AG04449 (cell line): Measurements from ENCODE around the gene CS.

ENCODE experiments used
- CTCF ChIA-PET: fragments of 350-600 bp; formaldehyde crosslinking; extraction: SDS; loops from one replicate; lab custom pipeline; 2021; ENCODE audit warnings: antibody characterized with exemption; lab: Yijun Ruan, JAX
- POLR2A ChIA-PET: fragments of 400-600, 350-600 bp; formaldehyde crosslinking; extraction: SDS; loops from one replicate; lab custom pipeline; 2020; ENCODE audit warnings: antibody characterized with exemption, inconsistent platforms; lab: Yijun Ruan, JAX
- DNase-seq: peaks from one replicate; pipeline ENCODE4 v3.0.0-alpha.2; 2010; ENCODE audit warnings: low read depth, low spot score
- H3K4me3 ChIP-seq: 2 replicates; pipeline ENCODE4 v1.5.1; 2011; ENCODE audit warnings: low read depth, mild to moderate bottlenecking, control low read depth, low read length
- TF ChIP-seq, protein P1 (sequence below): IDR thresholded peaks from one replicate; pipeline ENCODE4 v1.5.1; 2011; ENCODE audit warnings: mild to moderate bottlenecking, moderate library complexity, low read length, control low read depth, inconsistent platforms; ENCODE audit not compliant: insufficient read depth; ENCODE audit errors: missing control alignments

CS gene

DNA sequence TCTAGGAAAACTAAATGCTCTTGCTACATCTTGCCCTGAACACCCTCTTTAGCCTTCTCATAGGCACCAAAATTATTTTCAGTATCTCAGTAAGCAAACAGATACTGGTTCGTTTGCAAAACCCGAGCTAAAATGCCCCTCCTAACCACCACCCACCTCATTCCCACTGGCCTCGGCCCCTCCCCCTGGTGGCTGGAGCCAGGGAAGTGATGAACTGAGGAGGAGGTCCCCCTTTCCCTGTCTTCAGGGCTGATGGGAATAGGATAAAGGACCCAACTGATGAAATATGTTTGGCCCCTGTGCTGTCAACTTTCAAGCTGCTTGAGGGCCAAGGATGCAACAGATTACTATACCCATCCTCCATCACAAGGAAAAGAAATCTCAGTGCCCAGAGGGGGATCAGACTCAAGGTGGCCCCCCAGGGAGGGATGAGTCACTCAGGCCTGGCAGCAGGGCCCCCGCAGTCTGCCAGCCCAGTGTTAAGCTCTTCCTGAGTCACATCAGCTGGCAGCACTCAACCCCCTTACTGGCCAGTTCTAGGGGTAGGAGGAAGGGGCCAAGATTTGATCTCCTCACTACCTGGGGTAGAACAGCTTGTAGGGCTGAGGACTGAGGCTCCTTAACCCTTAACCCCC lies 43.7 kb downstream of the CS start:
- H3K4me3 ChIP-seq = peak overlapping the region; percentile 80
- ChIA-PET CTCF (interaction anchor here (0.7 to 9.8 kb wide), 16 partner anchors 9 to 207 kb away, joined by 3 to 87 read pairs (median 16); partner anchors contain the start of genes COQ10A, RNF41, SLC39A5 and SMARCC2), POLR2A (interaction anchor here (1.0 to 3.3 kb wide), 5 partner anchors 9 to 67 kb away, joined by 3 to 19 read pairs (median 8); partner anchors contain the start of genes RNF41 and SMARCC2)
- no peak for DNase-seq
- TF ChIP-seq, protein P1, sequence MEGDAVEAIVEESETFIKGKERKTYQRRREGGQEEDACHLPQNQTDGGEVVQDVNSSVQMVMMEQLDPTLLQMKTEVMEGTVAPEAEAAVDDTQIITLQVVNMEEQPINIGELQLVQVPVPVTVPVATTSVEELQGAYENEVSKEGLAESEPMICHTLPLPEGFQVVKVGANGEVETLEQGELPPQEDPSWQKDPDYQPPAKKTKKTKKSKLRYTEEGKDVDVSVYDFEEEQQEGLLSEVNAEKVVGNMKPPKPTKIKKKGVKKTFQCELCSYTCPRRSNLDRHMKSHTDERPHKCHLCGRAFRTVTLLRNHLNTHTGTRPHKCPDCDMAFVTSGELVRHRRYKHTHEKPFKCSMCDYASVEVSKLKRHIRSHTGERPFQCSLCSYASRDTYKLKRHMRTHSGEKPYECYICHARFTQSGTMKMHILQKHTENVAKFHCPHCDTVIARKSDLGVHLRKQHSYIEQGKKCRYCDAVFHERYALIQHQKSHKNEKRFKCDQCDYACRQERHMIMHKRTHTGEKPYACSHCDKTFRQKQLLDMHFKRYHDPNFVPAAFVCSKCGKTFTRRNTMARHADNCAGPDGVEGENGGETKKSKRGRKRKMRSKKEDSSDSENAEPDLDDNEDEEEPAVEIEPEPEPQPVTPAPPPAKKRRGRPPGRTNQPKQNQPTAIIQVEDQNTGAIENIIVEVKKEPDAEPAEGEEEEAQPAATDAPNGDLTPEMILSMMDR = peak; percentile 21

DNA sequence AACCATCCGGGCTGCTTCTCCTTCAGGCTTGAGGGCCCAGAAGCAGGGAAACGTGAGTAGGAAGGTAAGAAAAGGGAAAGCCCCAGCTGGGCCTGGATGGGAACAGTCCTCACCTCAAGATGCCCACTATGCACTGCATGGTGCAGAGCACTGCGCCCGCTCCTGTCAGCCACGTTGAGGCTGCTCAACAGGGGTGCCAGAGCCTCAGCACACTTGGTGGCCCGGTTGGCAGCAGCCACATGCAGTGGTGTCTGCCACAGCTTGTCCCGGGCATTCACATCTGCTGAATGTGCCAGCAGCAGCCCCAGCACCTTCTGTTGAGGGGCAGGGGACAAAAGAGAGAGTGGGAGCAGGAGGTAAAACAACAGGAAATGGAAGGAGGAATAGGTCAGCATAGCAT lies 44.5 kb downstream of the CS start:
- TF ChIP-seq, protein P1 = no peak
- POLR2A ChIA-PET = interaction anchor here (0.6 to 3.3 kb wide), 4 partner anchors 8 to 209 kb away, joined by 3 to 19 read pairs (median 9); partner anchors contain the start of gene RNF41
- DNase-seq = no peak
- no peak overlapping the region; the same call in 1 of the 2 replicates for H3K4me3 ChIP-seq
- CTCF ChIA-PET = interaction anchor here (1.4 to 9.8 kb wide), 12 partner anchors 8 to 105 kb away, joined by 3 to 87 read pairs (median 20); partner anchors contain the start of genes COQ10A, RNF41, SLC39A5 and SMARCC2

DNA sequence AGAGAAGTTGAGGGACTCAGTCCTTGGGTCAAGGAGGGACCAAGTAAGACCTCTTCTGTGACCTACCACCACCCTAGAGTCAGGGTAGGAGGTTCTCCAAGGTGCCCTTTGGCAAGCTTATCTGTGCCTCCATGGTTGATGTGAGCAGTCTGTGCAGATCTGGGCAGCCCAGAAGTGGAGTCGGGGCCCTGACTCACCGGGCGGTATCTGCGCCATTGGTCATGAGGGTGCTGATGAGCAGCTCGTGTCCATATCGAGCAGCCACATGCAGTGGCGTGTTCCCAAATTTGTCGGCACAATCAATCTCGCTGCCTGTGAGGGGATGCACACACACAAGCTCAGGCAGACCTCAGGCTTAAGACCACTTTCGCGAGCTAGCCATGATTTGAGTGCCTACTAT lies 47.0 kb downstream of the CS start:
- H3K4me3 ChIP-seq = no peak overlapping the region
- no peak for DNase-seq
- ChIA-PET POLR2A (interaction anchor here (0.7 kb wide), 1 partner anchor 31 kb away, joined by 3 read pairs; the partner anchor contains the start of gene RNF41), CTCF (interaction anchor here (0.7 to 9.8 kb wide), 4 partner anchors 8 to 62 kb away, joined by 3 to 72 read pairs (median 8); partner anchors contain the start of genes COQ10A and SMARCC2)
- TF ChIP-seq, protein P1 = no peak

DNA sequence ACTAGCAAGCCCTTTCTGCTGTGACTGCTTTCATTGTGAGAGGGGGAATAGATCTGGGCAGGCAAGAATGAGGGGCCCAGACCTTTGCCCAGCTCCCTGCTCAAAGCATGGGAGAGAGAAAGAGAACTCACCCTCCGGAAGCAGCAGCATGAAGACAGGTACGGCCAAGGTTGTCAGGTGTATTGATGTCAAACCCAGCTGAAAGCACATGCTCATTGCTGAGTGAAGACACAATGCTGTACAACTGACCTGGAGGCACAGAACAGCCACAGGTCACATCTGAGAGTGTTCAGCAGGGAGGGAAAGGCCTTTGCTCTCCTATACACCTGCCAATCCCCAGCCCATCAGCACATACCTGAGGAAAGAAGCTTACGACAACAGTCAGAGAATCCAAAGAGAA lies 47.5 kb downstream of the CS start:
- TF ChIP-seq, protein P1 = no peak
- H3K4me3 ChIP-seq = no peak overlapping the region
- ChIA-PET POLR2A (interaction anchor here (0.5 to 1.2 kb wide), 3 partner anchors 10 to 92 kb away, joined by 3 to 5 read pairs (median 3); partner anchors contain the start of gene RNF41), CTCF (interaction anchor here (0.7 to 9.8 kb wide), 6 partner anchors 9 to 62 kb away, joined by 3 to 72 read pairs (median 4); partner anchors contain the start of genes COQ10A, RNF41 and SMARCC2)
- no peak for DNase-seq

DNA sequence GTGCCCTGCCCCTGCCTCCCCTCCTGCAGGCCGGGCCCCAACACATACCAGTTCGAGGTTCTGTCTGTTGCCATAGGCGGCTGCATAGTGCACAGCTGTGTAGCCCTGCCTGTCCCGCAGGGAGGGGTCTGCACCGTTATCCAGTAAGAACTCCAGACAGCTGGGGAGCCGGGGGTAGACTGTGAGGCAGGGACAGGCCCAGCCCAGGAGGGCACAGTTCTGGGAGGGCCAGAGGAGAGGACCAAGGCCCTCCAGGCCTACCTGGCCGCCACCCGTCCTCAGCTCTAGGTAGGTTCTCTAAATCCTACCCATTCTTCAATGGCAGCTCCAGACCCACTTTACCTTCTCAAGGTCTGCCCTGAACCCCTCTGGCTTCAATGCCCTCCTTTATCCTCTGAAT lies 51.4 kb downstream of the CS start:
- H3K4me3 ChIP-seq = no peak overlapping the region
- TF ChIP-seq, protein P1 = no peak
- ChIA-PET CTCF (interaction anchor here (0.8 to 4.6 kb wide), 5 partner anchors 9 to 59 kb away, joined by 3 to 52 read pairs (median 3); partner anchors contain the start of genes ANKRD52 and SMARCC2), POLR2A (interaction anchor here (0.6 to 4.1 kb wide), 3 partner anchors 8 to 14 kb away, joined by 3 to 21 read pairs (median 15); no protein-coding TSS in a partner anchor)
- DNase-seq = no peak

DNA sequence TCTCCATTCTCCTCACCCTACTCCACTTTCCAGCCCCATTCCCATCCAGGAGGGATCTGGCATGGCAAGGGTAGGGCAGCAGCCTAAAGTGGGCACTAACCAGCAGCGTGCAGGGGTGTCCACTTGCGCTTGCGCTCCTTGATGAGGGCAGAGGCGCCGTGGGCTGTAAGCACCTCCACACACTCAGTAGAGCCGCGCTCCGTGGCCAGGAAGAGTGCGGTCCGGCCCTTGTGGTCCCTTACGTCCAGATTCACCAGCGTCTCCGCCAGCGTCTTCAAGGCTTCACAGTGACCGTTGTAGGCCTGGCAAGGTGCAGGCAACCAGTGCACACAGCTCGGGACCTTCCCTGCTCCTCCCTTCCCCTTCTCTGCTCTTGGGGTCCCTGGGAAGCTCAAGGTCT lies 52.2 kb downstream of the CS start:
- POLR2A ChIA-PET = interaction anchor here (2.8 to 4.1 kb wide), 2 partner anchors 9 to 11 kb away, joined by 15 to 21 read pairs; no protein-coding TSS in a partner anchor
- H3K4me3 ChIP-seq = no peak overlapping the region
- CTCF ChIA-PET = interaction anchor here (0.9 to 4.6 kb wide), 4 partner anchors 10 to 42 kb away, joined by 3 to 52 read pairs (median 4); partner anchors contain the start of gene ANKRD52
- TF ChIP-seq, protein P1 = no peak
- DNase-seq = no peak
